Hepatocyte (in vitro differentiated cells): ENCODE data around the gene MND1. TPM values are rescaled to one million over a fixed set of nuclear protein-coding genes. Genes with fewer than 3 reads are reported as not detected.

Experiments
- DNase-seq: peaks from one replicate; pipeline ENCODE4 v3.0.0-alpha.2; 2016; ENCODE audit warnings: low spot score
- H2AFZ ChIP-seq: fragments of 200-600 bp; sonication (generic); 2 replicates; pipeline ENCODE4 v1.6.0; 2016; ENCODE audit warnings: antibody characterized with exemption, mild to moderate bottlenecking
- H3K27ac ChIP-seq: fragments of 200-600 bp; sonication (generic); 2 replicates; pipeline ENCODE4 v1.5.1; 2016; ENCODE audit warnings: mild to moderate bottlenecking
- H3K27me3 ChIP-seq: fragments of 200-600 bp; sonication (generic); 2 replicates; pipeline ENCODE4 v1.6.1; 2016
- H3K36me3 ChIP-seq: fragments of 200-600 bp; sonication (generic); replicated peaks from 2 replicates; pipeline ENCODE4 v1.5.1; 2016; ENCODE audit warnings: low read depth; ENCODE audit not compliant: insufficient read depth
- H3K4me1 ChIP-seq: fragments of 200-600 bp; sonication (generic); 2 replicates; pipeline ENCODE4 v1.5.1; 2016; ENCODE audit warnings: mild to moderate bottlenecking, moderate library complexity; ENCODE audit not compliant: insufficient read depth
- H3K4me2 ChIP-seq: fragments of 200-600 bp; sonication (generic); 2 replicates; pipeline ENCODE4 v1.6.0; 2016
- H3K4me3 ChIP-seq: fragments of 200-600 bp; sonication (generic); 2 replicates; pipeline ENCODE4 v1.5.1; 2016; ENCODE audit warnings: mild to moderate bottlenecking
- H3K79me2 ChIP-seq: fragments of 200-600 bp; sonication (generic); 2 replicates; pipeline ENCODE4 v1.6.0; 2017; ENCODE audit warnings: mild to moderate bottlenecking
- H3K9me2 ChIP-seq: fragments of 200-600 bp; sonication (generic); replicated peaks from 2 replicates; pipeline ENCODE4 v1.6.0; 2017; ENCODE audit warnings: mild to moderate bottlenecking; ENCODE audit not compliant: insufficient read depth
- H3K9me3 ChIP-seq: fragments of 200-600 bp; sonication (generic); 2 replicates; pipeline ENCODE4 v1.5.1; 2016; ENCODE audit warnings: low read depth, mild to moderate bottlenecking
- H4K20me1 ChIP-seq: fragments of 200-600 bp; sonication (generic); 2 replicates; pipeline ENCODE4 v1.6.0; 2016; ENCODE audit warnings: mild to moderate bottlenecking; ENCODE audit not compliant: insufficient read depth, poor library complexity, severe bottlenecking
- EZH2 ChIP-seq: fragments of 200-600 bp; sonication (generic); IDR thresholded peaks from 2 replicates; pipeline ENCODE4 v1.6.1; 2016; ENCODE audit warnings: antibody characterized with exemption, mild to moderate bottlenecking, borderline replicate concordance
- EZH2phosphoT487 ChIP-seq: fragments of 200-600 bp; sonication (generic); IDR thresholded peaks from one replicate; pipeline ENCODE4 v1.6.1; 2018; ENCODE audit warnings: antibody characterized with exemption, mild to moderate bottlenecking, low read depth, moderate library complexity; ENCODE audit not compliant: unreplicated experiment, severe bottlenecking
- WGBS: methylation state at CpG from one replicate; pipeline ENCODE4 v1.1.6; 2016; ENCODE audit warnings: low lambda C conversion rate; ENCODE audit errors: missing lambda C conversion rate; 5-methylcytosine and 5-hydroxymethylcytosine counted together
- polyA plus RNA-seq: library from polyadenylated mRNA; unstranded; fragments of >200 nt; fragmentation: Nextera tagmentation; extraction: Ambion mirVana; gene quantifications from 2 replicates; pipeline ENCODE4 v1.2.1, GENCODE V29; 2016
- total RNA-seq: library from RNA; depleted of rRNA; stranded (reverse); fragments of >200 nt; gene quantifications from 2 replicates; pipeline ENCODE4 v1.2.3, GENCODE V29; 2014
- TF ChIP-seq, protein P1 (sequence below): fragments of 200-600 bp; sonication (generic); IDR thresholded peaks from 2 replicates; pipeline ENCODE4 v1.5.1; 2016; ENCODE audit warnings: antibody characterized with exemption, mild to moderate bottlenecking; ENCODE audit not compliant: poor library complexity

The MND1 gene
- total and polyA plus RNA-seq, 2 experiments from 2014 or later: 2.2 to 4.3 TPM

DNA sequence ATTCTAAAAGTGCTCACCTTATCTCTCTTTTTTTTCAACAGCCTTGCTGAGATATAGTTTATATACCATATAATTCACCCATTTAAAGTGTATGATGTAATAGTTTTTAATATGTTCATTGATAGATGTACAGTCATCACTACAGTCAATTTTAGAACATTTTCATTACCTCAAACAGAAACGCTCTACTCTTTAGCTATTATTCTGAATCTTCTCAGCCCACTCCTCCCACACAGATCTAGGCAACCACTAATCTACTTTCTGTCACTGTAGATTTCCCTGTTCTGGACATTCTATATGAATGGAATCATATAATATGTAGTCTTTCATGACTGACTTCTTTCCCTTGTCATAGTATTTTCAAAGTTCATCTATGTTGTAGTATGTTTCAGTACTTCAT is 22.6 kb downstream of the MND1 start:
- 95% methylated on average over 1 of the region's 1 CpG for WGBS
- no peak overlapping the region for H3K27ac ChIP-seq
- no peaks in the 10 kb centered on the region for H3K79me2 ChIP-seq
- no peaks in the 10 kb centered on the region for H3K9me2 ChIP-seq
- H3K4me3 ChIP-seq: no peak overlapping the region
- H4K20me1 ChIP-seq: no peaks in the 10 kb centered on the region
- no peaks in the 10 kb centered on the region for H3K9me3 ChIP-seq
- H2AFZ ChIP-seq: no peak overlapping the region
- no peak for TF ChIP-seq EZH2
- TF ChIP-seq EZH2phosphoT487: no peak
- TF ChIP-seq, protein P1, sequence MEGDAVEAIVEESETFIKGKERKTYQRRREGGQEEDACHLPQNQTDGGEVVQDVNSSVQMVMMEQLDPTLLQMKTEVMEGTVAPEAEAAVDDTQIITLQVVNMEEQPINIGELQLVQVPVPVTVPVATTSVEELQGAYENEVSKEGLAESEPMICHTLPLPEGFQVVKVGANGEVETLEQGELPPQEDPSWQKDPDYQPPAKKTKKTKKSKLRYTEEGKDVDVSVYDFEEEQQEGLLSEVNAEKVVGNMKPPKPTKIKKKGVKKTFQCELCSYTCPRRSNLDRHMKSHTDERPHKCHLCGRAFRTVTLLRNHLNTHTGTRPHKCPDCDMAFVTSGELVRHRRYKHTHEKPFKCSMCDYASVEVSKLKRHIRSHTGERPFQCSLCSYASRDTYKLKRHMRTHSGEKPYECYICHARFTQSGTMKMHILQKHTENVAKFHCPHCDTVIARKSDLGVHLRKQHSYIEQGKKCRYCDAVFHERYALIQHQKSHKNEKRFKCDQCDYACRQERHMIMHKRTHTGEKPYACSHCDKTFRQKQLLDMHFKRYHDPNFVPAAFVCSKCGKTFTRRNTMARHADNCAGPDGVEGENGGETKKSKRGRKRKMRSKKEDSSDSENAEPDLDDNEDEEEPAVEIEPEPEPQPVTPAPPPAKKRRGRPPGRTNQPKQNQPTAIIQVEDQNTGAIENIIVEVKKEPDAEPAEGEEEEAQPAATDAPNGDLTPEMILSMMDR: no peak
- H3K4me2 ChIP-seq: no peak overlapping the region
- no peaks in the 10 kb centered on the region for H3K27me3 ChIP-seq
- DNase-seq: no peak
- no peaks in the 10 kb centered on the region for H3K36me3 ChIP-seq
- no peaks in the 10 kb centered on the region for H3K4me1 ChIP-seq

DNA sequence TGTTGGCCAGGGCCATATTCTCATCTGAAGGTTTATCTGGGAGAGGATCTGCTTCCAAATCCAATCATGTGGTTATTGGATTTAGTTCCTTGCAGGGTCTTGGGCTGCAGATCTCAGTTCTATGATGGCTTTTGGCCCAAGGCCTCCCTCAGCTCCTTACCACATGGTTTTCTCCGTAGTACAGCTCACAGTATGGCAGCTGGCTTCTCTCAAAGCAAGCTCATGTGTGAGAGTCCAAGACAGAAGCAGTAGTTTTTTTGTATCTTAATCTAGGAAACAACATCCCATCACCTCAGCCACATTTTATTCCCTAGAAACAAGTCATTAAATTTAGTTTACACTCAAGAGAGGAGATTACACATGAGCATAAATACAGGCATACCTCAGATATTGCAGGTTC is 24.5 kb downstream of the MND1 start:
- H3K79me2 ChIP-seq: no peaks in the 10 kb centered on the region
- no peak for DNase-seq
- no peak overlapping the region for H3K4me3 ChIP-seq
- no peaks in the 10 kb centered on the region for H3K27me3 ChIP-seq
- WGBS: 95% methylated on average over 1 of the region's 1 CpG
- H2AFZ ChIP-seq: no peak overlapping the region
- TF ChIP-seq EZH2: no peak
- TF ChIP-seq, protein P1: no peak
- no peak for TF ChIP-seq EZH2phosphoT487
- no peaks in the 10 kb centered on the region for H4K20me1 ChIP-seq
- no peaks in the 10 kb centered on the region for H3K9me2 ChIP-seq
- H3K36me3 ChIP-seq: no peaks in the 10 kb centered on the region
- no peak overlapping the region for H3K4me2 ChIP-seq
- H3K27ac ChIP-seq: no peak overlapping the region
- no peaks in the 10 kb centered on the region for H3K9me3 ChIP-seq
- no peaks in the 10 kb centered on the region for H3K4me1 ChIP-seq

- Histone ChIP-seq H3K27ac (no peak overlapping the region), H3K79me2 (no peaks in the 10 kb centered on the region), H3K9me3 (no peaks in the 10 kb centered on the region), H4K20me1 (no peaks in the 10 kb centered on the region), H3K4me1 (no peaks in the 10 kb centered on the region), H2AFZ (no peak overlapping the region), H3K9me2 (no peaks in the 10 kb centered on the region), H3K27me3 (no peaks in the 10 kb centered on the region), H3K4me2 (no peak overlapping the region), H3K4me3 (no peak overlapping the region), H3K36me3 (no peaks in the 10 kb centered on the region)
- 96% methylated on average over 6 of the region's 6 CpGs for WGBS
- TF ChIP-seq, protein P1: no peak
- TF ChIP-seq EZH2 (no peak), EZH2phosphoT487 (no peak)
- no peak for DNase-seq
Observed at GRCh38 chr4:153371701-153372234, 27.3 kb downstream of the MND1 start.
